ENCODE results near the gene MMAB.

Gene MMAB

DNA sequence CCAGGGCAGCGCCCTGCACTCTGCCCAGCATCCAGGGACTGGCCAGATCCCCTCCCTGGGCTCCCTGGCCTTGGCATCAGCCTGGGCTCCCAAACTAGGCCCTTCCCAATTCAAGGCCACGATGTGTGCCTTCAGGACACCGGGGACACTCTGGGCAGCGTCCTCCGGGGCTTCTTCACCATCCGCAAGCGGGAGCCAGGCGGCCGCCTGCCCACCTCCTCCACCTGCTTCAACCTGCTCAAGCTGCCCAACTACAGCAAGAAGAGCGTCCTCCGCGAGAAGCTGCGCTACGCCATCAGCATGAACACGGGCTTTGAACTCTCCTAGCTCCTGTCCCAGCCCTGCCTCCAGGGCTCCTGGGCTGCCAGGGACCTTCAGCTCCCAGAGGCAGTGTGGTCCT lies 38.8 kb downstream of the MMAB start:
- H3K4me3 ChIP-seq (ENCODE audit: control insufficient read depth, low read depth, low read length), result no peak overlapping the region
- no peak for TF ChIP-seq CTCF (conservative IDR thresholded peaks at IDR 0.05; ENCODE audit: control insufficient read depth, insufficient read depth, low read depth, low read length)

DNA sequence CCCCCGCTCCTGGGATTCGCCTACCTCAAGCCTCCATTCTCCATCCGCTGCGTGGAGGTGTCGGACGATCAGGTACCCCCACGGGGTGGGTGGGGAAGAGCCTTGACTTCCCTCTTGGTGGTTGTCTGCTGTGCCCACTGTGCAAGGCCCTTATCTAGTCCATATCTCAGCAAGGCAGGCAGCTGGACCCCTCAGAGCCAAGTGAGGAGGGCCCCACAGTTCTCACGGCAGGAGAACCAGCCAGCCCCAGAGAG lies 39.9 kb downstream of the MMAB start:
- no peak for TF ChIP-seq CTCF (conservative IDR thresholded peaks at IDR 0.05; ENCODE audit: control insufficient read depth, insufficient read depth, low read depth, low read length)
- DNase-seq (ENCODE audit: low read depth), result no peak
- no peak overlapping the region for H3K4me3 ChIP-seq (ENCODE audit: control insufficient read depth, low read depth, low read length)

More for the DNA sequence above, 38.8 kb downstream of the MMAB start:
- no peak for DNase-seq (ENCODE audit: low read depth)

DNA sequence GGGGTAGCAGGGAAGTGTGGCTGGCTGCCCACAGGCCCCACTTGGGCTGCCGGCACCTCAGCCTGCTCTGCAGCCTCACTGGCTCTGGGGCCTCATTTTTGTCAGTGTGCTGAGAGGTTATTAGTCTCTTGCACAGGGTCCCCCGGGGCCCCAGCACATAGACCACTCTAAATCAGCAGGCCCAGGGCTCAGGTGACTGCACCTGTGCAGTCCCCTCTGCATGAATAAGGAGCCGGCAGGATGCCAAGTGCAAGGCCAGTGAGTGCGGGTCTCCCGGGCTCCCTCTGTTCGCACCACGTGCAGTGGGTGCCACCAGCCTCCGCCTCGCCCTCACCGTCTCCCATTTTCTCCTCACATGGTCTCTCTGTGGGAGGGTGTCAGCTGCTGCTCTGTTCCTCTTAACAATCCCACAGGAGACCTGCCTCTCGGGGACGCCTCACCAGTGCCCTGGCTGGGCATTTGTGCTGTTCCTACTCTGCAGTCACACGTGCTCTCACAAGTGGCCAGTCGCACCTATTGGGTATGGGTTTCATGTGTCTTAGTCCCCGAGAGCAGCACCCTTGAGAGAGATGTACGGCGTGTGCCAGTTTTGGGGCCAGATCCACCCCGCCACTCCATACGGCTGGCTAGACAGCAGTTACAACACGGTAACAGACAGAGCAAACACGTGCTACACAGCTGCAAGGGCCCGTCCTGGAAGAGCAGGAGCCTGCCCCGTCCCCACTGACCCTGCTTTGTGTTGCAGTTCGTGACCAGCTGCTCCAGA lies 40.4 kb downstream of the MMAB start:
- H3K4me3 ChIP-seq (ENCODE audit: control insufficient read depth, low read depth, low read length), result no peak overlapping the region
- no peak for DNase-seq (ENCODE audit: low read depth)
- TF ChIP-seq CTCF (conservative IDR thresholded peaks at IDR 0.05; ENCODE audit: control insufficient read depth, insufficient read depth, low read depth, low read length), result no peak

GRCh38 chr12:109531411-109531810 lies 41.9 kb downstream of the MMAB start:
- DNase-seq (ENCODE audit: low read depth), result no peak
- TF ChIP-seq CTCF (conservative IDR thresholded peaks at IDR 0.05; ENCODE audit: control insufficient read depth, insufficient read depth, low read depth, low read length), result no peak
- no peak overlapping the region for H3K4me3 ChIP-seq (ENCODE audit: control insufficient read depth, low read depth, low read length)

- H3K4me3 ChIP-seq (ENCODE audit: control insufficient read depth, low read depth, low read length), result no peak overlapping the region
- no peak for DNase-seq (ENCODE audit: low read depth)
- TF ChIP-seq CTCF (conservative IDR thresholded peaks at IDR 0.05; ENCODE audit: control insufficient read depth, insufficient read depth, low read depth, low read length), result no peak
Measured at GRCh38 chr12:109529691-109530640, 43.3 kb downstream of the MMAB start.

- no peak for TF ChIP-seq CTCF (conservative IDR thresholded peaks at IDR 0.05; ENCODE audit: control insufficient read depth, insufficient read depth, low read depth, low read length)
- no peak for DNase-seq (ENCODE audit: low read depth)
- no peak overlapping the region for H3K4me3 ChIP-seq (ENCODE audit: control insufficient read depth, low read depth, low read length)
Measured at GRCh38 chr12:109527489-109528123, 45.7 kb downstream of the MMAB start.
